Measurements from ENCODE around the gene KIAA0040. TPM values are rescaled to one million over a fixed set of nuclear protein-coding genes. Genes with fewer than 3 reads are reported as not detected.

The KIAA0040 gene
- total and polyA plus RNA-seq, 4 donors: 4.6 to 12.0 (median 5.7) TPM

DNA sequence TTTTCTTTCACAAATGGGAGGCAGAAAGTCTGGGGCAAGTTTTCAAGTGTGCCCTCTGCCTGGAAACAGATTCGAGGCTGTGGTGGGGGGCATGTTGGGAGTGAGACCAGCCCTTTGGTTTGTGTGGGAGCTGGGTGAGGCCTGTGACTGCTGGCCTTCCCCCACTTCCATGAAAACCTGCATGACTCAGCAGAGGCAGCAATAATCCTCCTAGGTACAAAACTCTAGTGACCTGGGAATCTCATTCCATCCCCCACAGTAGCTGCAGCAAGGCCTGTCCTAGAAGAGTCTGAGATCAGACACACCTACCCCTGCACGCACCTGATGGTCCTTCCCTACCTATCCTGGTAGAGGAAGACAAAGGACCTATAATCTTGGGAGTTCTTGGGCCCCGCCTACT lies 42.1 kb upstream of the KIAA0040 start:
- 88% methylated on average over 3 of the region's 3 CpGs for WGBS
- H3K36me3 ChIP-seq (ENCODE audit: control insufficient read depth in 4 of 4, insufficient read depth in 3 of 4, low read depth in 1 of 4, low read length in 3 of 4): no peaks in the 10 kb centered on the region

GRCh38 chr1:175232335-175232734 lies 39.8 kb upstream of the KIAA0040 start:
- no peak overlapping the region for H3K27ac ChIP-seq (ENCODE audit: low read depth in 1 of 2, low read length in 2 of 2)
- WGBS: 29% methylated on average over 2 of the region's 2 CpGs
- no peaks in the 10 kb centered on the region for H3K27me3 ChIP-seq (ENCODE audit: control insufficient read depth in 4 of 4, insufficient read depth in 4 of 4, low read length in 3 of 4)
- DNase-seq (ENCODE audit: low spot score): no peak
- no peak for TF ChIP-seq RXRA (IDR thresholded peaks at IDR 0.05)
- TF ChIP-seq CTCF (IDR thresholded peaks at IDR 0.05; ENCODE audit: low read depth, low read length, missing input control): no peak
- no peak for TF ChIP-seq RAD21 (IDR thresholded peaks at IDR 0.05)
- TF ChIP-seq FOXA1 (IDR thresholded peaks at IDR 0.05): no peak
- TF ChIP-seq MAX (IDR thresholded peaks at IDR 0.05): no peak
- TF ChIP-seq HNF4G (IDR thresholded peaks at IDR 0.05): no peak
- TF ChIP-seq JUND (IDR thresholded peaks at IDR 0.05): no peak
- no peak for TF ChIP-seq EGR1 (IDR thresholded peaks at IDR 0.05; ENCODE audit: low read depth in 2 of 2)
- TF ChIP-seq TAF1 (conservative IDR thresholded peaks at IDR 0.05): no peak
- no peak for TF ChIP-seq GABPA (IDR thresholded peaks at IDR 0.05 in 1 of 2, conservative IDR thresholded peaks at IDR 0.05 in 1 of 2)
- TF ChIP-seq NR2F2 (IDR thresholded peaks at IDR 0.05): no peak
- TF ChIP-seq, protein P1, sequence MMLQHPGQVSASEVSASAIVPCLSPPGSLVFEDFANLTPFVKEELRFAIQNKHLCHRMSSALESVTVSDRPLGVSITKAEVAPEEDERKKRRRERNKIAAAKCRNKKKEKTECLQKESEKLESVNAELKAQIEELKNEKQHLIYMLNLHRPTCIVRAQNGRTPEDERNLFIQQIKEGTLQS (IDR thresholded peaks at IDR 0.05): no peak
- TF ChIP-seq SP1 (IDR thresholded peaks at IDR 0.05): no peak
- TF ChIP-seq REST (IDR thresholded peaks at IDR 0.05): no peak
- no peak for TF ChIP-seq HNF4A (conservative IDR thresholded peaks at IDR 0.05)
- TF ChIP-seq FOXA2 (IDR thresholded peaks at IDR 0.05): no peak
- TF ChIP-seq, protein P2, sequence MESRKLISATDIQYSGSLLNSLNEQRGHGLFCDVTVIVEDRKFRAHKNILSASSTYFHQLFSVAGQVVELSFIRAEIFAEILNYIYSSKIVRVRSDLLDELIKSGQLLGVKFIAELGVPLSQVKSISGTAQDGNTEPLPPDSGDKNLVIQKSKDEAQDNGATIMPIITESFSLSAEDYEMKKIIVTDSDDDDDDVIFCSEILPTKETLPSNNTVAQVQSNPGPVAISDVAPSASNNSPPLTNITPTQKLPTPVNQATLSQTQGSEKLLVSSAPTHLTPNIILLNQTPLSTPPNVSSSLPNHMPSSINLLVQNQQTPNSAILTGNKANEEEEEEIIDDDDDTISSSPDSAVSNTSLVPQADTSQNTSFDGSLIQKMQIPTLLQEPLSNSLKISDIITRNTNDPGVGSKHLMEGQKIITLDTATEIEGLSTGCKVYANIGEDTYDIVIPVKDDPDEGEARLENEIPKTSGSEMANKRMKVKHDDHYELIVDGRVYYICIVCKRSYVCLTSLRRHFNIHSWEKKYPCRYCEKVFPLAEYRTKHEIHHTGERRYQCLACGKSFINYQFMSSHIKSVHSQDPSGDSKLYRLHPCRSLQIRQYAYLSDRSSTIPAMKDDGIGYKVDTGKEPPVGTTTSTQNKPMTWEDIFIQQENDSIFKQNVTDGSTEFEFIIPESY (IDR thresholded peaks at IDR 0.05): no peak
- TF ChIP-seq YY1 (IDR thresholded peaks at IDR 0.05): no peak
- H3K9ac ChIP-seq (ENCODE audit: low read depth in 1 of 2, low read length in 2 of 2): no peak overlapping the region
- no peak overlapping the region for H3K4me3 ChIP-seq (ENCODE audit: low read depth in 1 of 3, low read length in 3 of 3)
- no peaks in the 10 kb centered on the region for H3K9me3 ChIP-seq (ENCODE audit: control insufficient read depth in 4 of 4, low read length in 3 of 4)
- H3K36me3 ChIP-seq (ENCODE audit: control insufficient read depth in 4 of 4, insufficient read depth in 3 of 4, low read depth in 1 of 4, low read length in 3 of 4): no peaks in the 10 kb centered on the region
- H3K4me1 ChIP-seq (ENCODE audit: control insufficient read depth in 4 of 4, insufficient read depth in 4 of 4, low read length in 3 of 4): no peaks in the 10 kb centered on the region

More for the DNA sequence above, 42.1 kb upstream of the KIAA0040 start:
- no peak for DNase-seq (ENCODE audit: low spot score)
- no peak overlapping the region for H3K9ac ChIP-seq (ENCODE audit: low read depth in 1 of 2, low read length in 2 of 2)
- TF ChIP-seq YY1 (IDR thresholded peaks at IDR 0.05) (no peak), SP1 (IDR thresholded peaks at IDR 0.05) (no peak)
- no peak overlapping the region for H3K4me3 ChIP-seq (ENCODE audit: low read depth in 1 of 3, low read length in 3 of 3)
- no peaks in the 10 kb centered on the region for H3K9me3 ChIP-seq (ENCODE audit: control insufficient read depth in 4 of 4, low read length in 3 of 4)
- H3K27me3 ChIP-seq (ENCODE audit: control insufficient read depth in 4 of 4, insufficient read depth in 4 of 4, low read length in 3 of 4): no peaks in the 10 kb centered on the region
- no peaks in the 10 kb centered on the region for H3K4me1 ChIP-seq (ENCODE audit: control insufficient read depth in 4 of 4, insufficient read depth in 4 of 4, low read length in 3 of 4)
- H3K27ac ChIP-seq (ENCODE audit: low read depth in 1 of 2, low read length in 2 of 2): no peak overlapping the region
